GM21526 (cell line): ENCODE results near the gene FUT1.
"Not testable (repeated sequence)": the region's sequence is repeated elsewhere in the genome, so short reads cannot be mapped to it uniquely, and the experiment has no call there.

Source experiments
- ATAC-seq: cut with Tn5 transposase; IDR thresholded peaks from one replicate; pipeline ENCODE4 v1.9.1; 2021; ENCODE audit warnings: moderate library complexity; ENCODE audit not compliant: unreplicated experiment, low FRiP score

FUT1 gene

GRCh38 chr19:48718711-48719231 is 33.7 kb downstream of the FUT1 start:
- ATAC-seq = no peak

- ATAC-seq = not testable (repeated sequence)
These were observed 34.3 kb downstream of the FUT1 start for GRCh38 chr19:48718106-48718505.

- no peak for ATAC-seq
These were observed 35.7 kb downstream of the FUT1 start for GRCh38 chr19:48716562-48717291.

- ATAC-seq = no peak
These were observed 36.7 kb downstream of the FUT1 start for GRCh38 chr19:48715681-48716171.

GRCh38 chr19:48714759-48715675 is 37.4 kb downstream of the FUT1 start:
- ATAC-seq = no peak

GRCh38 chr19:48713864-48714755 is 38.3 kb downstream of the FUT1 start:
- ATAC-seq = peak; percentile 82

- no peak for ATAC-seq
These were observed 39.2 kb downstream of the FUT1 start for GRCh38 chr19:48713041-48713863.

- ATAC-seq = no peak
These were observed 41.3 kb downstream of the FUT1 start for GRCh38 chr19:48711106-48711662.

GRCh38 chr19:48708471-48708870 is 44.0 kb downstream of the FUT1 start:
- ATAC-seq = no peak

- no peak for ATAC-seq
These were observed 47.0 kb downstream of the FUT1 start for GRCh38 chr19:48705431-48705830.

- no peak for ATAC-seq
These were observed 49.1 kb downstream of the FUT1 start for GRCh38 chr19:48703316-48703715.

- no peak for ATAC-seq
These were observed 49.7 kb downstream of the FUT1 start for GRCh38 chr19:48702701-48703100.

- no peak for ATAC-seq
These were observed 54.4 kb downstream of the FUT1 start for GRCh38 chr19:48698046-48698445.
